GM12878 (cell line): Measurements from ENCODE around the gene ADD1.

Source experiments
- CEBPB ChIP-seq, 2 experiments: fragments of 150-350 bp in 1 of 2; IDR thresholded peaks; 2 replicates each; pipeline ENCODE4 v1.6.1; 2012 to 2014; ENCODE audit warnings: low read depth in 2 of 2, low read length in 2 of 2, borderline replicate concordance in 1 of 2, inconsistent platforms in 1 of 2
- CTCF ChIP-seq, 3 experiments: IDR thresholded peaks in 2 of 3; conservative IDR thresholded peaks in 1 of 3; 2 replicates each; pipeline ENCODE4 v1.5.1; 2011; ENCODE audit warnings: low read depth in 3 of 3, low read length in 3 of 3, mild to moderate bottlenecking in 3 of 3, control low read depth in 2 of 3, moderate library complexity in 2 of 3, inconsistent platforms in 1 of 3, mixed read lengths in 1 of 3; ENCODE audit not compliant: control insufficient read depth in 2 of 3, insufficient read depth in 1 of 3; ENCODE audit errors: extremely low read depth in 1 of 3
- E2F4 ChIP-seq: IDR thresholded peaks from 2 replicates; pipeline ENCODE4 v1.6.1; 2012; ENCODE audit warnings: low read depth, low read length, improper control_type of control experiment
- EP300 ChIP-seq, 2 experiments: fragments of 150-350 bp in 1 of 2; IDR thresholded peaks; 2 replicates each; pipeline ENCODE4 v1.6.1; 2011 to 2012; ENCODE audit warnings: low read depth in 2 of 2, low read length in 2 of 2, borderline replicate concordance in 1 of 2, improper control_type of control experiment in 1 of 2, inconsistent platforms in 1 of 2; ENCODE audit not compliant: control insufficient read depth in 1 of 2
- JUNB ChIP-seq: IDR thresholded peaks from 2 replicates; pipeline ENCODE4 v1.6.1; 2016; ENCODE audit warnings: antibody characterized with exemption, mild to moderate bottlenecking
- NBN ChIP-seq: fragments of 450-650 bp; IDR thresholded peaks from 2 replicates; pipeline ENCODE4 v1.6.1; 2016
- NRF1 ChIP-seq: conservative IDR thresholded peaks from 2 replicates; pipeline ENCODE4 v1.6.1; 2011; ENCODE audit warnings: mild to moderate bottlenecking, low read depth, low read length, improper control_type of control experiment
- POLR2A ChIP-seq: IDR thresholded peaks from 2 replicates; pipeline ENCODE4 v1.6.1; 2011; ENCODE audit warnings: low read depth, mild to moderate bottlenecking, low read length
- RELA ChIP-seq: fragments of 450-650 bp; IDR thresholded peaks from 2 replicates; pipeline ENCODE4 v1.8.0; 2014; ENCODE audit warnings: borderline replicate concordance; ENCODE audit not compliant: partially characterized antibody
- REST ChIP-seq: IDR thresholded peaks from 2 replicates; pipeline ENCODE4 v1.6.1; 2012; ENCODE audit warnings: mild to moderate bottlenecking, low read depth, low read length
- SP1 ChIP-seq: IDR thresholded peaks from one replicate; pipeline ENCODE4 v1.6.1; 2011; ENCODE audit warnings: low read depth, low read length
- ZNF217 ChIP-seq: fragments of 450-650 bp; IDR thresholded peaks from 2 replicates; pipeline ENCODE4 v1.6.1; 2017; ENCODE audit warnings: antibody characterized with exemption, mild to moderate bottlenecking
- ZNF274 ChIP-seq: IDR thresholded peaks from one replicate; pipeline ENCODE4 v1.8.0; 2011; ENCODE audit not compliant: insufficient read length, insufficient read depth

GRCh38 chr4:2915789-2916188 is 72.1 kb downstream of the ADD1 start:
- no peak for TF ChIP-seq ZNF217
- no peak for TF ChIP-seq ZNF274
- TF ChIP-seq CTCF (IDR thresholded peaks at IDR 0.05 in 2 of 3, conservative IDR thresholded peaks at IDR 0.05 in 1 of 3; ENCODE audit: control insufficient read depth in 2 of 3, extremely low read depth in 1 of 3, insufficient read depth in 1 of 3, low read depth in 3 of 3, low read length in 3 of 3), result no peak
- TF ChIP-seq SP1, result no peak
- no peak for TF ChIP-seq RELA
- no peak for TF ChIP-seq JUNB
- TF ChIP-seq NRF1, result no peak
- TF ChIP-seq REST, result no peak
- no peak for TF ChIP-seq NBN
- TF ChIP-seq EP300 (IDR thresholded peaks at IDR 0.05; ENCODE audit: borderline replicate concordance in 1 of 2, control insufficient read depth in 1 of 2, low read depth in 2 of 2, low read length in 2 of 2), result no peak
- TF ChIP-seq E2F4, result no peak
- TF ChIP-seq POLR2A, result no peak
- no peak for TF ChIP-seq CEBPB (IDR thresholded peaks at IDR 0.05; ENCODE audit: borderline replicate concordance in 1 of 2, low read depth in 2 of 2, low read length in 2 of 2)
